Activated CD4-positive, alpha-beta memory T cell treated with anti-CD3 and anti-CD28 coated beads, Interleukin-2, amount 10 ng/mL, durations not matched to agents 7 days and 5 days (primary cell): ENCODE data around the gene CHPF. TPM values are rescaled to one million over a fixed set of nuclear protein-coding genes. Genes with fewer than 3 reads are reported as not detected.

ENCODE experiments used
- CTCF ChIA-PET: fragments of 350-600 bp; sonication (Branson Sonifier 250); formaldehyde crosslinking; loops from one replicate; lab custom pipeline; 2021; ENCODE audit warnings: antibody characterized with exemption, inconsistent platforms; lab: Charles Lee
- POLR2A ChIA-PET: fragments of 350-600 bp; sonication (Branson Sonifier 250); formaldehyde crosslinking; loops from one replicate; lab custom pipeline; 2021; ENCODE audit warnings: antibody characterized with exemption; lab: Charles Lee
- DNase-seq: peaks from one replicate; pipeline ENCODE4 v3.0.0-alpha.2; 2020
- H3K27ac Mint-ChIP-seq: one replicate; pipeline ENCODE4 v1.8.0; 2021; ENCODE audit warnings: mild to moderate bottlenecking, mixed read lengths
- H3K27me3 Mint-ChIP-seq: one replicate; pipeline ENCODE4 v1.8.0; 2021; ENCODE audit warnings: mixed read lengths
- H3K36me3 Mint-ChIP-seq: one replicate; pipeline ENCODE4 v1.8.0; 2021; ENCODE audit warnings: low read depth, mixed read lengths
- H3K4me1 Mint-ChIP-seq: one replicate; pipeline ENCODE4 v1.8.0; 2021; ENCODE audit warnings: mixed read lengths
- H3K4me3 Mint-ChIP-seq: one replicate; pipeline ENCODE4 v1.8.0; 2021; ENCODE audit warnings: mild to moderate bottlenecking, mixed read lengths
- H3K9me3 Mint-ChIP-seq: one replicate; pipeline ENCODE4 v1.8.0; 2021; ENCODE audit warnings: mixed read lengths
- total RNA-seq, 2 experiments: library from RNA; stranded (reverse); gene quantifications; one replicate each; pipeline ENCODE4 v1.2.3, GENCODE V29; 2021

The CHPF gene
- total RNA-seq, 2 experiments from 2014 or later, result 14.5 to 14.9 TPM

GRCh38 chr2:219520079-219520478, 23.5 kb downstream of the CHPF start:
- peaks cover 2% of the 10 kb centered on the region for H3K4me1 Mint-ChIP-seq
- peaks cover 81% of the 10 kb centered on the region for H3K27me3 Mint-ChIP-seq
- POLR2A ChIA-PET, result interaction anchor here (0.8 to 1.2 kb wide), 3 partner anchors 9 to 21 kb away, joined by 3 read pairs; partner anchors contain the start of gene GMPPA
- DNase-seq, result no peak
- H3K4me3 Mint-ChIP-seq, result no peak overlapping the region
- H3K9me3 Mint-ChIP-seq, result no peaks in the 10 kb centered on the region
- H3K27ac Mint-ChIP-seq, result no peak overlapping the region
- no peaks in the 10 kb centered on the region for H3K36me3 Mint-ChIP-seq
- CTCF ChIA-PET, result interaction anchor here (0.6 to 2.5 kb wide), 5 partner anchors 10 to 27 kb away, joined by 3 to 16 read pairs (median 6); a partner anchor contains a TSS

- Mint-ChIP-seq H3K27ac (no peak overlapping the region), H3K36me3 (no peaks in the 10 kb centered on the region), H3K9me3 (no peaks in the 10 kb centered on the region), H3K4me3 (no peak overlapping the region), H3K27me3 (peaks cover 77% of the 10 kb centered on the region), H3K4me1 (peaks cover 2% of the 10 kb centered on the region)
- CTCF ChIA-PET, result interaction anchor here (1.5 to 2.5 kb wide), 3 partner anchors 10 to 24 kb away, joined by 4 to 16 read pairs (median 7); a partner anchor contains a TSS
- POLR2A ChIA-PET, result interaction anchor here (0.8 kb wide), 1 partner anchor 10 kb away, joined by 3 read pairs; no protein-coding TSS in a partner anchor
- DNase-seq, result no peak
These were observed 24.1 kb downstream of the CHPF start for GRCh38 chr2:219519526-219519916.

DNA sequence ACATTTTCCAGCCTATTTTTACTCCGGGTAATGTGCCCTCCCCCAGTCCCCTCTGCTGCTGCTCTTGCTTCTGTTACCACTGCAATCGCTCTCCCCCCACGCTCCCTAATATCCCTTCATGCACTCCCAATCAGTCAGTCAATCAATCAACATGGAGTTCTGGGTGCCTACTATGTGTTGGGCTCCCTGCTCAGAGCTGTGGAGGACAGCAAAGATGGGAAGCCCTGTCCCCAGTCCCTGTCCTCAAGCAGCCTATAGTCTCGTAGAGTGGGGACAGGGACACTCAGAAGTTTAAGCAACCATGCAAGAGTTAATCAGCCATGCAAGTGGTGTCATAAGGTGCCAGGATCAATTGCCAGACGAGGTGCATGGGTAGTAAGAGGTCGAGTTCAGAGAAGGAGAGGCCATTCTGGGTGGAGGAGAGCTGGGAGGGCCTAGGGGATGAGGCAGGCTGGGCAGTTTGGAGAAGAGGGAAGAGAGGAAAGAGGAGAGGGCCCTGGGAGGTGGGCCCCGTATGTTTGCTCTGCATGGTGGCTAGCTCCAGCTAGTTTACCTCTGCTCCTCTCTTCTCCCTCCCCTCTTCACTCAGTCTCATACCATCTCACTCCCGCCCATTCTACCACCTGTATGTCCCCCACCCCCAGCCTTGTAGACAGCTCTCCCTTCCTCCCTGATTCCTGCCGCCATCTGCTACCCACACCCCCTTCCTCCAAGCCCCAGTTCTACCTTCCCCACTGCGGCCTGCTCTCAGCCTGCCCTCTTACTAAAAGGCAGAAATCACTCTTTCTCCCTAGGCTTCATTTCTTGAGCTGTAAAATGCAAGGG, 25.4 kb downstream of the CHPF start:
- Mint-ChIP-seq H3K9me3 (no peaks in the 10 kb centered on the region), H3K4me3 (no peak overlapping the region), H3K27ac (no peak overlapping the region), H3K27me3 (peaks cover 75% of the 10 kb centered on the region), H3K36me3 (no peaks in the 10 kb centered on the region), H3K4me1 (peaks cover 6% of the 10 kb centered on the region)
- ChIA-PET CTCF (interaction anchor here (0.9 to 1.5 kb wide), 3 partner anchors 12 to 116 kb away, joined by 3 to 6 read pairs (median 4); a partner anchor contains a TSS), POLR2A (interaction anchor here (0.7 to 1.2 kb wide), 2 partner anchors 9 to 18 kb away, joined by 3 read pairs; no protein-coding TSS in a partner anchor)
- no peak for DNase-seq

DNA sequence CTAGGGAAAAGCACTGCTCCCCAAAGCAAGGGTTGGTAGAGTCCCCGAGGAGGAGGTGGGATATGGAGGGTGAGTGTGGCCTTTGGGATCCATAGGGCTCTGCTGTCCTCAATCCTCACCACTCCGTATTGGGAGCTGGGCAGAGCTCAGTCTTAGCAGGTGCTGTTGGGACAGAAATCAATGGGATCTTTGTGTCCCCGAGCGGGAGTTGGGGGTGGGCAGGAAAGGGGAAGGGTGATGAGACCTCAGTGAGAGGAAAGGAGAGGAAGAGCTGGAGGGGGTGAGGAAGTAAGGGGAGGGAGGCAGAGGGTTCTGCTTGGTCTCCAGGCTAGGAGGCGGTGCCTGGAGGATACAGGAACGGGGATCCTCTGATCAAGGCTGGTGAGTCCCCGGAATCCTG, 26.7 kb downstream of the CHPF start:
- Mint-ChIP-seq H3K36me3 (no peaks in the 10 kb centered on the region), H3K9me3 (no peaks in the 10 kb centered on the region), H3K4me1 (peaks cover 4% of the 10 kb centered on the region), H3K27me3 (peaks cover 81% of the 10 kb centered on the region), H3K4me3 (no peak overlapping the region), H3K27ac (no peak overlapping the region)
- no peak for DNase-seq
- CTCF ChIA-PET, result no interaction called here
- POLR2A ChIA-PET, result no interaction called here

- Mint-ChIP-seq H3K4me1 (peaks cover 4% of the 10 kb centered on the region), H3K27ac (no peak overlapping the region), H3K9me3 (no peaks in the 10 kb centered on the region), H3K36me3 (no peaks in the 10 kb centered on the region), H3K4me3 (no peak overlapping the region), H3K27me3 (peaks cover 78% of the 10 kb centered on the region)
- DNase-seq, result no peak
- CTCF ChIA-PET, result no interaction called here
- POLR2A ChIA-PET, result no interaction called here
These were observed 27.6 kb downstream of the CHPF start for GRCh38 chr2:219515874-219516629.

- no peak overlapping the region for H3K4me3 Mint-ChIP-seq
- CTCF ChIA-PET, result interaction anchor here (0.6 kb wide), 1 partner anchor 40 kb away, joined by 3 read pairs; no protein-coding TSS in a partner anchor
- H3K9me3 Mint-ChIP-seq, result no peaks in the 10 kb centered on the region
- H3K27ac Mint-ChIP-seq, result no peak overlapping the region
- POLR2A ChIA-PET, result no interaction called here
- H3K4me1 Mint-ChIP-seq, result peaks cover 9% of the 10 kb centered on the region
- H3K36me3 Mint-ChIP-seq, result no peaks in the 10 kb centered on the region
- DNase-seq, result no peak
- H3K27me3 Mint-ChIP-seq, result peaks cover 79% of the 10 kb centered on the region
These were observed 28.8 kb downstream of the CHPF start for GRCh38 chr2:219514836-219515235.

- Mint-ChIP-seq H3K4me3 (no peak within 1 kb of the TSS), H3K9me3 (no peaks in the 10 kb centered on the region), H3K27ac (peak within 1 kb of the TSS; percentile 26), H3K36me3 (no peaks in the 10 kb centered on the region), H3K4me1 (peaks cover 12% of the 10 kb centered on the region), H3K27me3 (peaks cover 80% of the 10 kb centered on the region)
- ChIA-PET POLR2A (interaction anchor here (1.9 kb wide), 1 partner anchor 15 kb away, joined by 4 read pairs; no protein-coding TSS in a partner anchor), CTCF (interaction anchor here (0.6 to 1.2 kb wide), 2 partner anchors 16 to 26 kb away, joined by 3 to 7 read pairs; no protein-coding TSS in a partner anchor)
- no peak for DNase-seq
These were observed 29.3 kb downstream of the CHPF start, which contains the start of gene ASIC4 for GRCh38 chr2:219514196-219514761. ASIC4 (plus strand) TSS chr2:219514482; CDS start chr2:219514725, 243 bp downstream.

GRCh38 chr2:219513787-219514186, 29.8 kb downstream of the CHPF start:
- ChIA-PET CTCF (interaction anchor here (0.6 to 1.2 kb wide), 2 partner anchors 17 to 25 kb away, joined by 3 to 7 read pairs; no protein-coding TSS in a partner anchor), POLR2A (interaction anchor here (1.9 kb wide), 1 partner anchor 14 kb away, joined by 4 read pairs; no protein-coding TSS in a partner anchor)
- H3K9me3 Mint-ChIP-seq, result no peaks in the 10 kb centered on the region
- DNase-seq, result no peak
- H3K4me3 Mint-ChIP-seq, result no peak overlapping the region
- H3K27ac Mint-ChIP-seq, result no peak overlapping the region
- H3K27me3 Mint-ChIP-seq, result peaks cover 78% of the 10 kb centered on the region
- H3K36me3 Mint-ChIP-seq, result no peaks in the 10 kb centered on the region
- peaks cover 12% of the 10 kb centered on the region for H3K4me1 Mint-ChIP-seq

DNA sequence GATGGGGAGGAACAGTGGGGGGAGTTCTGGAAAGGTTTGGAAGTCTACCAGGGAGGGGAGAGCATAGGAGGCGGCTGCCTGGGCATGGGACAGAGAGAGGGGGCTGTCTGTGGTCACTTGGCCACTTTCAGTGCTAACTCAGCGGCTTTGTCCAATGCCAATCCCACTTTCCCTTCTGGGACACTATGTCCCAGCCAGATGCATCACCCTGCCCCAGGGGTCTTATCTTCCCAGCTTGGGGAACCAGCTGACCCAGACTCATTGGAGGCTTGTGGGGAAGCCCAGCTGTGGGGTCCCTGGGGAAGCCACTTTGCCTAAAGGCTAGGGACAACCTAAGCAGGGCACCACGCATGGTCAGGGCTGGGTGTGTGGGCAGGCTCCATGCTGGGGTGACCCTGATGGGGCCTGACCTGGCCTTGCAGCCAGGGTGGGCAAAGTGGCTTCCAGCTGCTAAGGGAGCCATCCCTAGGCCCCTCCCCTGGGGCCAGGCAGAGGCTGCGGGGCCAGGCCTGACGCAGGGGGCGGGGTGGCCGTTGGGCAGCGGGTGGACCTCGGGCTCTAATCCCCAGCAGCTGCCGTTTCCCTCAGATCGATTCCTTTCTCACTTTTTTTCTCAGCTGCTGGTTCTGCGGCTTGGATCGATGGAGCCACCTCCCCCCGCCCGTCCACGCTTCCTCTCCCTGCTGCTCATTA, 30.9 kb downstream of the CHPF start:
- ChIA-PET POLR2A (interaction anchor here (1.9 kb wide), 1 partner anchor 13 kb away, joined by 4 read pairs; no protein-coding TSS in a partner anchor), CTCF (no interaction called here)
- H3K4me1 Mint-ChIP-seq, result peaks cover 12% of the 10 kb centered on the region
- H3K27me3 Mint-ChIP-seq, result peaks cover 68% of the 10 kb centered on the region
- no peak overlapping the region for H3K27ac Mint-ChIP-seq
- no peak for DNase-seq
- no peaks in the 10 kb centered on the region for H3K9me3 Mint-ChIP-seq
- no peaks in the 10 kb centered on the region for H3K36me3 Mint-ChIP-seq
- no peak overlapping the region for H3K4me3 Mint-ChIP-seq

GRCh38 chr2:219511547-219512325, 31.9 kb downstream of the CHPF start:
- Mint-ChIP-seq H3K4me3 (no peak overlapping the region), H3K9me3 (no peaks in the 10 kb centered on the region), H3K27ac (no peak overlapping the region), H3K27me3 (peaks cover 62% of the 10 kb centered on the region), H3K4me1 (peaks cover 12% of the 10 kb centered on the region), H3K36me3 (peaks cover 2% of the 10 kb centered on the region)
- ChIA-PET POLR2A (no interaction called here), CTCF (interaction anchor here (0.5 to 0.9 kb wide), 4 partner anchors 11 to 401 kb away, joined by 3 to 4 read pairs (median 3); no protein-coding TSS in a partner anchor)
- no peak for DNase-seq

- Mint-ChIP-seq H3K4me3 (no peak overlapping the region), H3K4me1 (peaks cover 12% of the 10 kb centered on the region), H3K9me3 (no peaks in the 10 kb centered on the region), H3K27me3 (peaks cover 50% of the 10 kb centered on the region), H3K36me3 (peaks cover 9% of the 10 kb centered on the region), H3K27ac (no peak overlapping the region)
- DNase-seq, result no peak
- ChIA-PET CTCF (interaction anchor here (3.6 to 3.9 kb wide), 3 partner anchors 11 to 18 kb away, joined by 24 to 41 read pairs (median 30); partner anchors contain the start of gene GMPPA), POLR2A (interaction anchor here (1.5 kb wide), 1 partner anchor 12 kb away, joined by 6 read pairs; the partner anchor contains the start of gene GMPPA)
These were observed 33.0 kb downstream of the CHPF start for GRCh38 chr2:219510512-219511135.
